ENCODE results near the gene FGF18. TPM values are rescaled to one million over a fixed set of nuclear protein-coding genes. Genes with fewer than 3 reads are reported as not detected.

Gene FGF18
- total RNA-seq, 2 donors from 2014 or later = not detected

DNA sequence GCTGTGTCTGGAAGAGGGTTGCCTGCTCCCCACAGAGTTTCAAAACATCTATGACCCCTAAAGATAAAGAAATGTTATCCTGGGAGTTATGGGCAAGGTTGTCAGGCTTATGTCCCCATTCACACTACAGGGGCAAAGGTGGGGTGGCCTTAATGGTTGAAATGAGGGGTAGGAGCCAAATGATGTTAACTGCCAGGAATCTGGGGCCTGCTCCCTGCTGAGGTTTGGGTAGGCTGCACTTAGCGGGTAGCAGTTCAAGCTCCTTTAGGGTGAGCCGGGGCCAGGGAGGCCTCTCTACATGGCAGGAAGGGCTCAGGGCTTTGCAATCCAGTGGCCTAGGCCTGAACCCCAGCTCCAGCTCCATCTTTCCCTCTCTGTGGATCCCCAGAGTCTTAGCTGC is 3.0 kb downstream of the FGF18 start:
- ATAC-seq (no peak), DNase-seq (no peak)
- intact Hi-C loops (cut with DNase I) = loop anchor here (10.0 kb wide), 2 partner anchors 472 to 632 kb away; no protein-coding TSS in a partner anchor
- H3K27ac ChIP-seq = no peak overlapping the region
- H3K4me1 ChIP-seq = peaks cover 28% of the 10 kb centered on the region
- H3K27me3 ChIP-seq = peaks cover 0 to 6% of the 10 kb centered on the region in 2 donors
- no peaks in the 10 kb centered on the region for H3K36me3 ChIP-seq (replicated peaks in 1 of 2; ENCODE audit: insufficient read depth in 1 of 2, low read depth in 2 of 2)
- H3K9me3 ChIP-seq = no peaks in the 10 kb centered on the region
- WGBS, 2 donors = 90 to 100% methylated on average over 2 of the region's 2 CpGs
- H3K4me3 ChIP-seq = no peak overlapping the region
- TF ChIP-seq POLR2A (IDR thresholded peaks at IDR 0.05) = no peak
- TF ChIP-seq, protein P1, sequence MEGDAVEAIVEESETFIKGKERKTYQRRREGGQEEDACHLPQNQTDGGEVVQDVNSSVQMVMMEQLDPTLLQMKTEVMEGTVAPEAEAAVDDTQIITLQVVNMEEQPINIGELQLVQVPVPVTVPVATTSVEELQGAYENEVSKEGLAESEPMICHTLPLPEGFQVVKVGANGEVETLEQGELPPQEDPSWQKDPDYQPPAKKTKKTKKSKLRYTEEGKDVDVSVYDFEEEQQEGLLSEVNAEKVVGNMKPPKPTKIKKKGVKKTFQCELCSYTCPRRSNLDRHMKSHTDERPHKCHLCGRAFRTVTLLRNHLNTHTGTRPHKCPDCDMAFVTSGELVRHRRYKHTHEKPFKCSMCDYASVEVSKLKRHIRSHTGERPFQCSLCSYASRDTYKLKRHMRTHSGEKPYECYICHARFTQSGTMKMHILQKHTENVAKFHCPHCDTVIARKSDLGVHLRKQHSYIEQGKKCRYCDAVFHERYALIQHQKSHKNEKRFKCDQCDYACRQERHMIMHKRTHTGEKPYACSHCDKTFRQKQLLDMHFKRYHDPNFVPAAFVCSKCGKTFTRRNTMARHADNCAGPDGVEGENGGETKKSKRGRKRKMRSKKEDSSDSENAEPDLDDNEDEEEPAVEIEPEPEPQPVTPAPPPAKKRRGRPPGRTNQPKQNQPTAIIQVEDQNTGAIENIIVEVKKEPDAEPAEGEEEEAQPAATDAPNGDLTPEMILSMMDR (IDR thresholded peaks at IDR 0.05) = no peak

DNA sequence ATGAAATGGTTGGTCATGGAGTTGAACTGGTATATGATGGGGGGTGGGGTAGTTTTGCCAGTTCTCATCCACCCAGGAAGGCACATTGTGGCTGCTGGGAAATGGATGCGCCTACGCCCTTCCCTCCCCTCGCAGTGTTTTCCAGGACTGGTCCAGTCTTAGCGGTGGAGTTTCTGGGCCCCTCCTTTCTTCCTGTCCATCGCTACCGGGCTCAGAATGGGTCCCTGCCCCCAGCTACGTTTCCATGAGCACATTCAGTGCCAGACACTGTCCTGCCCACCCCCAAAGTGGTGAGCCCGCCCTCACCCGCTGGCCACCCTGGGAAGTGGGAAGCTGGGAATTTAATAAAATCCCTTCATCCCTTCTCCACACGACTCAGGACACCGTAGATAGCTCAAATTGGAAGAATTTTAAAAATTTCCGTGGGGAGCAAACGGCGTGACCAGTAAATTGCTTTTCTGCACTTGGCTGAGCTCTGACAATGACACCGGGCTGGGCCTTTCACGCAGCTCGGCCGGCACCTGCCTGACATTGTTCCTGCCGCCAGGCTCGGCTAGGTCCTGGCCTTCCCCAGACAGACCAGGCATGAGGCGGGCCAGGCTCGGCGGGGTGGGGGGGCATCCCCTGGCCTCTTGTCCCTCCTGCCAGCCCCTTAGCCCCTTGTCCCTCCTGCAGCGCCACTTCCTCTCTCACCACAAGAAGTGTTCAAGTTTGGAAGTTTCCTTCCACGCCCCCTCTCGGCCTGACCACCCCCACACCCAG is 3.6 kb downstream of the FGF18 start:
- ATAC-seq (no peak), DNase-seq (no peak)
- Histone ChIP-seq H3K9me3 (no peaks in the 10 kb centered on the region), H3K27ac (no peak overlapping the region), H3K4me1 (peaks cover 28% of the 10 kb centered on the region), H3K4me3 (no peak overlapping the region), H3K27me3 (peaks cover 0 to 6% of the 10 kb centered on the region in 2 donors), H3K36me3 (replicated peaks in 1 of 2; ENCODE audit: insufficient read depth in 1 of 2, low read depth in 2 of 2) (no peaks in the 10 kb centered on the region)
- no peak for TF ChIP-seq POLR2A (IDR thresholded peaks at IDR 0.05)
- TF ChIP-seq, protein P1 (IDR thresholded peaks at IDR 0.05) = no peak
- intact Hi-C loops (cut with DNase I) = loop anchor here (10.0 kb wide), 2 partner anchors 472 to 632 kb away; no protein-coding TSS in a partner anchor
- 90 to 93% methylated on average over 14 to 25 of the region's 26 CpGs for WGBS, 2 donors

- no peak overlapping the region for H3K4me3 ChIP-seq
- intact Hi-C loops (cut with DNase I) = loop anchor here (10.0 kb wide), 2 partner anchors 470 to 630 kb away; no protein-coding TSS in a partner anchor
- peaks cover 0 to 6% of the 10 kb centered on the region in 2 donors for H3K27me3 ChIP-seq
- H3K9me3 ChIP-seq = no peaks in the 10 kb centered on the region
- H3K4me1 ChIP-seq = peaks cover 14% of the 10 kb centered on the region
- 70 to 82% methylated on average over 3 to 4 of the region's 5 CpGs for WGBS, 2 donors
- ATAC-seq (no peak), DNase-seq (no peak)
- no peak overlapping the region for H3K27ac ChIP-seq
- H3K36me3 ChIP-seq (replicated peaks in 1 of 2; ENCODE audit: insufficient read depth in 1 of 2, low read depth in 2 of 2) = no peaks in the 10 kb centered on the region
- TF ChIP-seq POLR2A (IDR thresholded peaks at IDR 0.05) = no peak
- TF ChIP-seq, protein P1 (IDR thresholded peaks at IDR 0.05) = no peak
These were observed 5.3 kb downstream of the FGF18 start for GRCh38 chr5:171424726-171425125.

DNA sequence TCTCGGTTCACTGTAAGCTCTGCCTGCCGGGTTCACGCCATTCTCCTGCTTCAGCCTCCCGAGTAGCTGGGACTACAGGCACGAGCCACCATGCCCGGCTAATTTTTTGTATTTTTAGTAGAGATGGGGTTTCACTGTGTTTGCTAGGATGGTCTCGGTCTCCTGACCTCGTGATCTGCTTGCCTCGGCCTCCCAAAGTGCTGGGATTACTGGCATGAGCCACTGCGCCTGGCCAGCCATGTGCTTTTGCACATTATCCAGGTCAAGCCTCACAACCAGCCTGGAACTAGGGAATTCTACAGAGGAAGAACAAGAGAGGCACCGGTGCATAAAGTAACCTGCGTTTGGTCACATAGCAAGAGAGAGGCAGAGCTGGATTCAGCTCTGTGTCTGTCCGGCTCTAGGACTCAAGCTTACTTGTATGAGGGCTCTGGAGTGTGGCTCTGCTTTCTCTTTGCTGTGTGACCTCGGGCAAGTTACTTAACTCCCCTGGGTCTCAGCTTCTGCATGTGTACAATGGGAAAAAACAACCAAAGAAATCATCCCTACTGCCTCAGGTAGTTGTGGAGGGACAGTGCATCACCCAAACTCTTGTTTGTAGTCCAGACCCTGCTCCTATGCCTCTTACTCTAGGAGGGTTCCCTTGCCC is 6.3 kb downstream of the FGF18 start:
- intact Hi-C loops (cut with DNase I) = loop anchor here (10.0 kb wide), 2 partner anchors 469 to 629 kb away; no protein-coding TSS in a partner anchor
- no peak for TF ChIP-seq POLR2A (IDR thresholded peaks at IDR 0.05)
- TF ChIP-seq, protein P1 (IDR thresholded peaks at IDR 0.05) = no peak
- WGBS, 2 donors = 87 to 88% methylated on average over 14 of the region's 14 CpGs

More for the DNA sequence above, 6.3 kb downstream of the FGF18 start:
- DNase-seq (no peak), ATAC-seq (no peak)
- no peaks in the 10 kb centered on the region for H3K9me3 ChIP-seq
- no peak overlapping the region for H3K27ac ChIP-seq
- H3K4me1 ChIP-seq = peaks cover 6% of the 10 kb centered on the region
- H3K36me3 ChIP-seq (replicated peaks in 1 of 2; ENCODE audit: insufficient read depth in 1 of 2, low read depth in 2 of 2) = no peaks in the 10 kb centered on the region
- H3K27me3 ChIP-seq = peaks cover 0 to 1% of the 10 kb centered on the region in 2 donors
- no peak overlapping the region for H3K4me3 ChIP-seq
